GM19035 (cell line): Measurements from ENCODE around the gene ASIC4.

Experiments used
- ATAC-seq: cut with Tn5 transposase; IDR thresholded peaks from one replicate; pipeline ENCODE4 v1.9.1; 2021; ENCODE audit not compliant: unreplicated experiment

The ASIC4 gene

DNA sequence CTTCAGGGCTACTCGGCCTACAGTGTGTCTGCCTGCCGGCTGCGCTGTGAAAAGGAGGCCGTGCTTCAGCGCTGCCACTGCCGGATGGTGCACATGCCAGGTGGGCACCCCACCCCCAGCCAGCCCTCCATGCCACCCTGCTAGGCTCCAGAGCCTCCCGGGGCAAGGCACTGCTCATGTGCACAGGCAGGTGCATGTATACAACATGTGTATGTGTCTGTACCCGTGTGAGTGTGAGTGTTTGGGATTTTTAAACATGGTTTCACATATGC is 18.0 kb downstream of the ASIC4 start:
- ATAC-seq, result no peak

DNA sequence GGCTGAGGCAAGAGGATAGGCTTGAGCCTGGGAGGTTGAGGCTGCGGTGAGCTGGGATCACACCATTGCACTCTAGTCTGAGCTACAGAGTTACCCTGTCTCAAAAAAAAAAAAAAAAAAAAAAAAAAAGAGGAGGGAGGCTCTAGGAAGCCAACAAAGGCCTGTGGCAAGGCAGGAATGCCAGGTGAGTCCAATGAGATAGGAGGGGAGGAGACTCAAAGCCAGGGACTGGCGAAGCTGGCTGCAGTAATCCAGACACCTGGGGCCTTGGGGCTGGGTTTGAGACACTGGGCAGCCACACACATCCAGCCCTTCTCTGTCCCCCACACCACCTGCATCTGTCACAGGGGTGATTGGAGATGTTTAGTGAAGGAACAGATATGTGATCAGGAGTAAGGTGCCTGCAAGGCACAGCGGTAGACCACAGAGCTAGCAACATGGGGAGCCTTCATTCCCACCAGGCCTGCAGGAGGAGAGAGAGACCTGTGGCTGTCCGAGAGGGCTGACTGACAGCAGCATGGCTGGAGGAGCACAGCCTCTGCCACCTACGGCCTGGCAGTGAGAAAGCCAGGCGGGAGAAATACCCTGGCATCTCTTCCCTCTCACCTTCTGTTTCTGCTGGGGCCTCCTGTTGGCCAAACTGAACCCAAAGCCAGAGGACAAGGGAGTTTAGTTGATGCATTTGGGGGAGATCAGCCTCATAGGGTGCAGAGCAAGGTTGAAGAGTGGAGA is 19.8 kb downstream of the ASIC4 start:
- no peak for ATAC-seq

DNA sequence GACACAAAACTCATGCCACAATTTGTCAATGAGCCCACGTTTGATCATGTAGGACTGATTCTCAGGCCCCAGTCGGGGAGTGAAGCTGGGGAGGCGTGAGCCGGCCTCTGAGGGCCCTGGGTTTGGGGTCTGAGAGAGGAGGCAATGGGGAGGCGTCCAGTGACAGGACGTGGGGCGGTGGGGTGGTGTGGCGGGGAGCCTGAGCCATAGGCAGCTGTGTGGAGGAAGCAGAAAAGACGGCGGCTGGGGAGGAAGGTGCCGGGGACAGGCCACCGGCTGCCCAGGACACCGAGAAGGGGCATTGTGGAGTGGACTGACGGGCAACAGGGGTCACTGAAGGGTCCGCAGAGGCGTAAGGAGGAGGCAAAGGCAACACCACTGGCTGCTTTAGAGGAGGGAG is 22.1 kb downstream of the ASIC4 start:
- ATAC-seq, result no peak

DNA sequence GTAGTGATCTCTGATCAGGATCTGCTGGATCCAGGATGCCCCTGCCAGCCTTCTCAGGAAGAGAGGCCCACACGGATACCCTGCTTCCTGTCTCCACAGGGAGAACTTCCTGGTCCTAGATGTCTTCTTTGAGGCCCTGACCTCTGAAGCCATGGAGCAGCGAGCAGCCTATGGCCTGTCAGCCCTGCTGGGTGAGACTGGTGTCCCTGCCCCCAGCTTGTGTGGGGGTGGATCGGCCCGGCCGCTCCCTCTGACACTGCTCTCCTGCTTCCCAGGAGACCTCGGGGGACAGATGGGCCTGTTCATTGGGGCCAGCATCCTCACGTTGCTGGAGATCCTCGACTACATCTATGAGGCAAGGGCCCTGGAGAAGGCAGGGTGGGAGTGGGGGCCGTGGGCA is 22.7 kb downstream of the ASIC4 start:
- ATAC-seq, result no peak

DNA sequence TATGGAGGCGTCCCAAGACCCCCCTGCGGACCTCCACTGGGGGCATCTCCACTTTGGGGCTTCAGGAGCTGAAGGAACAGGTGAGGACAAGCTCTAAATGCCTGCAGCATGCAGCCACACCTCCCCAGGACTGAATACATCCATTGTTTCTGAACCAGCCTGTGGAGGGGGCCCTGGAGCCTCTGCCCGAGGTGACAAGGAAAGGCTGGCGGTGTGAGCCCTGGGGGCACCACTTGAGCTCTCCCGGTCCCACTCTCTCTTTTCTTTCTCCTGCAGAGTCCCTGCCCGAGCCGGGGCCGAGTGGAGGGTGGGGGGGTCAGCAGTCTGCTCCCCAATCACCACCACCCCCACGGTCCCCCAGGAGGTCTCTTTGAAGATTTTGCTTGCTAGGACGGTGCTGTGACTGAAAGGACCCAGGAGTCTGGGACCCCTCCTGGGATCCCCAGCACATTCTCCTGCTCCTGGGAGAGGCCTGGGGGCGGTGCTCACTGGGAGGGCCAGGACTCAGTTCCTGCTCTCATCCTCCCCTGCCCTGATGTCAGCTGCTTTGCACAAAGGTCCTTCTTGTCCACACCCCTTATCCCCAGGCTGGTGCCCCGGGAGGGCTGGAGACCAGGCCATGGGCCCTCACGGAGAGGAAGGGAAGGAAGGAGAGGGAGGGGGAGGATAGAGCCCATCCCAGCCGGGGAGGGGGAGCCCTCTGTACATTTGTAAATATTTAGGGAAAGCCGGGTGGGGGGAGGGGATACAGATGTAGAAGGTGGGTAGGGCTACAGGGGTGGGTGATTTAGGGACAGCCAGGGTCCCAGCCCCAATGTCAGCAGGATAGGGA is 23.6 kb downstream of the ASIC4 start:
- ATAC-seq, result no peak

DNA sequence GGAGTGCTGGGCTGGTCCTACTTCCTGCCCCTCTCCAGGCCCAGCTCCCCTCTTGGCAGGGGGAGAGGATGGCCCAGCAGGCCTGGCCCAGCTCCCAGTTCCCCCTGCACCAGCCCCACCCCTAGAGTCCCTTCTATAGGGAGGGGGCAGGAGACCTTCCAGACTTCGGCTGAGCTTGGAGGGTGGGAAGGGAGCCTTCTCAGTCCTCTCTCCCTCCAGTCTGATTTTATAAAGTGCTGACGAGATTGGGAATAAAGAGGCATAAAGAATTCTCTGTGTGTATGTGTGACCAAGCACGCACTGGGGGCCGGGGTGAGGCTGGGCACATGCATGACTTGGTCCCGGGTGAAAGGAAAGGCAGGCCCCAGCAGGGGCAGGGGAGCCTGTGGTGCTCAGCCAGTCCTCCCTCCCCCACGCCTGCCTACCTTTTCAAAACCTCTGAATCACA is 24.2 kb downstream of the ASIC4 start:
- ATAC-seq, result no peak

DNA sequence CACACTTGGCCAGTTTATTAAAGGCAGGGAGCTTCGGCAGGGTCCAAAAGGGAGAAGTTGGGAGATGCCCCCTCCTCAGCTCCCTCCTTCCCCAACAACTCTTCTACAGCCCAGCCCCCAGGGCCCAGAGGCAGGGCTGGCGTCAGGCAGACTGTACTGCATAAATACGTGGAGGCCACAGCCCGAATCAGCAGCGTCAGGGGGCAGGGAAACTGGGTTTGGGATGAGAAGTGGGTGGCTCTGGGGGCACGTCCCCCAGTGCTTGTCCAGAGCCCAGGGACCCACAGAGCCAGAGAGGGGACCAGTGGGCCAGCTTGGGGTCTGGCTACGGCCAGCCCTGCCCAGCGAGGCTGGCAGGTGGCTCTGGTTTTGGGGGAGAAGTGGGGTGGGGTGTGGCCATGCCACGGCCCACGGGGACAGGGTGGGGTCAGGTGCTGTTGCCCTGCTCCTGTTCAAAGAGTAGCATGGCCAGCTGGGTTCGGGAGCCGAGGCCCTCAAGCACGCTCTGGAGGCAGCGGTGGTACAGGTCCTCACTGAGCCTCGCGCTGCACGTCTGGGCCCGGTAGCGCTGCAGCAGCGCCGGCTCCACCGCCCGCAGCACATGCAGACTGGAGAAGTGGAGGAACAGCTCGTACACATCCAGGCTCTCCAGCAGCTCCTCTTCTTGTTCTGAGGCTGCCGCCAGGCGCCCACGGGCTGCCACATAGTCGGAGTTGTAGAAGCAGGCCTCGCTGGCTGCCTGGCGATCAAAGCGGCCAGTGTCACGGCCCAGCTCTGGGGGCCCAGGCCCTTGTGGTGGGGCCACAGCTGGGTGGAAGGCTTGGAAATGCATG is 24.9 kb downstream of the ASIC4 start:
- no peak for ATAC-seq

DNA sequence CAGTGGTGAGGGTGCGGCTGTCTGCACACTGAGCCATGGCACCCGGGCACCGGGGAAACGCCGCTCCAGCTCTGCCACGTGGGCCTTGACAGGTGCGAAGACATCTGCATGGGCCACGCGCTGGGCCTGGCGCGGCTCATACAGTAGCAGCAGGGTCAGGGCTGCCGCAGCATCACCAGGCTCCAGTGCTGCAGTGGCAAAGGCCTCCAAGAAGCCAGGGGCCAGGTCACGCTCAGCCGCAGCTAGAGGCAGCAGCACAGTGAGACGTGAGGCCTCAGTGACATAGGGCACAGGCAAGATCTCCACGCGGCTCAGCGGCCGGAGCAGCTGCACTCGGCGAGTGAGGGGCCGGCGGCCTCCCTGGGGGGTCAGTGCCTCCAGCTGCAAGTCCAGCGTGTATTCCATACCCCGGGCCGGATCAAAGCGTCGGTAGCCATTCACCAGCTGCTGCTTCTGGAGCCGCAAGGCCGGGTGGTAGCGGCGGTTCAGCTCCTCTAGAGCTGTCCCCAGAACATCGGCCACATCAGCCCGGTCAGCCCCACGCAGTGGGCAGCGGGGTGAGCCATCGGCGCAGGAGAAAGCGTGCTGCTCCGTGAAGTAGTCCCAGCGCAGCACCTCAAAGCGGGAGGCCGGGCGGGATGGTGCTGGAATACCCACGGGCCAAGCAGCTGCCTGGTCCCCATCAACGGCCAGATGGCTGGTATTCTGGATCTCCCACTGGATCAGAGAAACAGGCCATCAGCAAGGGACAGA is 25.8 kb downstream of the ASIC4 start:
- no peak for ATAC-seq

DNA sequence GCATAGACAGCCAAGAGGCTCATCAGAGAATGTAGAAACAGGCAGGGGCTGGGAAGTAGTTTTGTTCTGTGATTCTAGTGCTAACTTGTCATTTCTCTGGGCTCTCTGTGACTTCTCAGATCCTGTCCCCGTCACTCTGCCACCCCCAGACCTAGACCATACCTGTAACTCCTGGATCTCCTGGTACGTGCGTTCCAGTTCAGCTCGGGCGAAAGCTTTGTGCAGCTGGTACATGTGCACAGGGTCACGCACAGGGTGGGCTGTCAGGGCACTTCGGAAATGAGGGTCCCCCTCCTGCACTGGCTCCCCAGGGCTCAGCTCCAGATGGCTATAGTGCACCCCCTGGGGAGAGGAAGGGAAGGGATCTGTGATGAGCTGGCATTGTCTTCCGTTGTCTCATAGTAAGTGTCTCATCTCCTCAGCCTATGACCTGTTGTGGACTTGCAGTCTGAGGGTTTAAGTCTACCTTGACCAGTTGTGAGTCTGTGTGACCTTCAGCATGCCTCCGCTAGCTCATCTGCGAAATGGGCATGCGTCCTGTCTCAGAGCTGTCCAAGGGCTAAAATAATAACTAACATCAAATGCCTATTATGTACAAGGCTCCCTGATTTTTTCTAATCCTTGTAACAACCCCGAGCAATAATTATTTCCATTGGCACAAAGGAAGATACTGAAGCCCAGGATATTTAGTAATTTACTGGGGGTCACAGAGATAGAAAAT is 26.7 kb downstream of the ASIC4 start:
- ATAC-seq, result no peak

DNA sequence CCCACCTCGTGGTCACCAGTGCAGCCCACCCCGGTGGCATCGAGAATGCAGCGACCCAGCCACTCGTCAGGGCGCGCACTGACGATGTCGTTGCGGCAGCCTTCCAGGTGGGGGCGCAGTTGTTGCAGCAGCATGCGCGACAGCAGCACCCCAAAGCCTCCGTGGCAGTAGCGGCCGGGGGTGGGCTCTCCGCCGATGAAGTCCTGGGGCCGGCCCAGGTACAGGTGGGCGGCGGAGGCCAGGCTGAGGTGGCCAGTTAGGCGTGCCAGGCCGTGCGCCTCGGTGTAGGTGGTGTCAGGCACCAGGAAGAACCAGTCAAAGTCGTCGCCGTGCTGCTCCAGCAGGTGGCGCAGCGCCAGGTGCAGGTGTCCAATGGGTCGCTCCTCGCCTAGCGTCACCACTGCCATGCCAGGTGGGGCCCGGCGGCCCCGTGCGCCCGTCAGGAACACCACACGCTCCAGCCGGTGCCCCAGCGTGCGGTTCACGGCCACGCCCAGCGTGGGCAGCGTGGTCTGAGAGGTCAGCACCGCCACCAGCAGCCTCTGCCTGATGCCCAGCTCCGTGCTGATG is 27.4 kb downstream of the ASIC4 start:
- ATAC-seq, result peak; percentile 47

DNA sequence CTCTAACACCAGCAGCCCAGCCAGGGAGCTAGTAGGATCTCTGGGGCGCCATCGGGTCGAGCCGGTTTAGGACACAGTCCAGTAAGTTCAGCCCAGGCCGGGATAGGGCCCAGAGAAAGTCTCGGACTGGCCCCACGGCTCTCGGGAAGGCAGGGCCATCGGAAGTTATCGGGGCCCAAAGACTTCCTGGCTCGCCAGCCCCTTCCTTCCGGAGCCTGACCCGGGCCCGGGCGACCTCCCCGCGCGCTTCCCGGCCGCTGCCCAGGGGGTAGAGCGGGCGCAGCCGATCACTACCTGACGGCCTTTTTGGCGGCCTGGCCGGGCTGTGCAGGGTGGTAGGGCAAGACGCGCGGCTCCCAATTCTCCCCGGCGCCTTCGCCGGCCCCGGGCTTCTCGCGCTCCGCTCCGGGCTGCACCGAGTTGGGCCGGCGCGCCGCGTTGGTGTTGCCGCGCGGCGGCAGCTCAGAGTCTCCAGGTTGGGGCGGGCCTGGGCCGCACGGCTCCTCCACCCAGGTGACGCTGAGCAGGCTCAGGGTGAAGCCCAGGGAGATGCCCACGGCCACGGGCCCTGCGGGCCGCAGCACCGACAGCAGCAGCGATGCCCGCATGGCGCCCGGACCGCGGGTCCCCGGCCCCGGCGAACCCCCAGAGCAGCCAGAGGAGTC is 28.8 kb downstream of the ASIC4 start:
- ATAC-seq, result peak; percentile 40

DNA sequence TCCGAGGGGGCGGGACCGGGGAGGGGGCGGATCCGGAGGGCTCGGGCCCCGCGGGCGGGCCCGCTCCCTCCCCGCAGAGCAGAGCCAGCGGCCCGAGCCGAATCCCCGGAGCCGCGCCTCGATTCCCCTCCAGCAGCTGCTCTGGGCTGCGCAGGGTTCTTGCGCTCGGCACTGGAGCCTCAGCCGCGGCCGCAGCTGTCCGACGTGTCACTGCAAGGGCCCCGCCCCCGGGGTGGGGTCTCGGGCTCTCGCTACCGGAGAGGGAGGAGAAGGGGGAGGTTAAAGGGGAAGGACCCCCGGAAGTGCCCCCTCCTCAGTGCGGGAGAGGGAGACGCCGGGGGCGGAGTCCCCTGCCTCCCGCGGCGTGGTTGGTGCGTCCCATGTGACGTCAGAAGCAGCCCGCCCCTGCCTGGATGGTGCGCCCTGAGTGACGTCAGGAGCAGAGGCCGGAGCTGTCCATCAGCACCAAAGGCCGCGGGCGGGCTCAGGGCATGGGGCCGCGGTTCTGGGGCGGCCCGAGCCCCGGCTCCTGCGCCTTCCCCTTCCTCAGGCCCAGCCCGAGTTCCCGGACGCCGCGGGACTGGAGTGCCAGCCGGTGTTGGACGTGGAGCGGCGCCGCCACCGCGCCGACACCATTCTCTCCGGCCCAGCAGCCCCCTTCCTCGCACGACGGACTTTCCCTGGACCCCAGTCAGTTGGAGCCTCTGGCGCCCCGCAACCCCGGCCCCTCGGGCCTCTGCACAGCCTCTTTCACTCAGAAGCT is 29.5 kb downstream of the ASIC4 start, which contains the start of the genes CHPF and TMEM198:
CHPF (minus strand) TSS at position 214 of the 763 bp plus-strand sequence. CDS start 271 bp downstream, outside the sequence.
TMEM198 (plus strand) TSS at position 433 of the 763 bp plus-strand sequence. CDS start 700 bp downstream, outside the sequence.
- peak; percentile 72 for ATAC-seq

DNA sequence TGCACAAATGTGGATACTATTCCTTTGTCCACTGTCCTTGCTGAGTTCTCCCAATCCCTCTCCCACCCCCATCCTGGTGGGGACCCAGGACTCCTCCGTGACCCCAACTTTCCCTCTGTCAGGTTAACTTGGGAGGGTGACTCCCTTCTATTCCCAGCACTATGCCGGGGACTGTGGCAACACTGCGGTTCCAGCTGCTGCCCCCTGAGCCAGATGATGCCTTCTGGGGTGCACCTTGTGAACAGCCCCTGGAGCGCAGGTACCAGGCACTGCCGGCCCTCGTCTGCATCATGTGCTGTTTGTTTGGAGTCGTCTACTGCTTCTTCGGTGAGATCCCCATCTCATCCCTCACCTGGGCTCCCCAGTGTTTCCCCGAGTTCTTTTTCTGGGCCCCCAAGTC is 30.3 kb downstream of the ASIC4 start:
- ATAC-seq, result no peak

DNA sequence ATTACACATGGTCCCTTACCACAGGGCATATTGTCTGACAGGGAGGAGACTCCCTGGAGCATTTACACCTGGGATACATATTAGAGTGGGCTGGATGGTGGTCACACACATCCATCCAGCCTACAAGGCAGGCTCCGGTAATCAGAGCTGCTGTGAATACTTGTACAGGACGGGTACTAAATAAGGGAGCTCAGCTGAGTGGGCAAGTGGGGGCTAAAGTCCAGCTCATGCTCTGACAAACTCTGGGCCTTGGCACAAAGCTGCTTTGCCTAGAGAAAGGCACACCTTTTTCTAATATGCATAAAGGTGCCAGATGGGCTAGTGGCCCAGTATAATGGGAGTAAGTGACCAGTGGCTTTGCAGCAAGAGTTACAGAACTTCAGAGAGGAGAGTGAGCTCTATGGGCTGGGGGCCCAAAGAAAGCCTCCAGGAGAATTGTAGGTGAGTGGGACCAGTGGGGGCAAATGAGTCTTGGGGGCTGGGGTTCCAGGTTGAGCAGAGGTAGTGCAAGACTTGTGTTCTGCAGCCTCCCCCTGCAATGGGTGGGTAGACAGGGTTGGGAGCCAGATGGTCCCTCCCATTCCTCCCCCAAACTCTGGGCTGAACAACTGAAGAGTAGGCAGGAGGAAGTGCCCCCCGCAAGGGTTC is 31.1 kb downstream of the ASIC4 start:
- no peak for ATAC-seq

DNA sequence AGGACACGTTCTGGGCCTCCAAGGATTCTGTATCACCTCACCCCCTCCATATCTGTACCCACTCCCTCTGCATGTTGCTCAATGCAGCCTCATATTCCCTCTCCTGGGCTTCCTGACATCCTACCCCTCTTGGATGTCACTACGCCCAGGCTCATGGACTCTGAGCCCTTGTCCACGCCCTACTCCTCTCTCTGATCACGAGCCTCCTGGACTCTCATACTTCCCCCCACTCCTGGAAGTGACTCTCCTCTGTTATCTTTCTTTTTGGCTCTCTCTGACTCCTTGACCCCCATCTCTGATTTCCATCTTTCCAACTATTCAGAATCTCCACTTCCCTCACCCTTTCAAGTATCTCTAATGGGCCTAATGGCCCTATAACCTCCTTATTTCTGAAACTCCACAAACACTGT is 31.7 kb downstream of the ASIC4 start:
- no peak for ATAC-seq

DNA sequence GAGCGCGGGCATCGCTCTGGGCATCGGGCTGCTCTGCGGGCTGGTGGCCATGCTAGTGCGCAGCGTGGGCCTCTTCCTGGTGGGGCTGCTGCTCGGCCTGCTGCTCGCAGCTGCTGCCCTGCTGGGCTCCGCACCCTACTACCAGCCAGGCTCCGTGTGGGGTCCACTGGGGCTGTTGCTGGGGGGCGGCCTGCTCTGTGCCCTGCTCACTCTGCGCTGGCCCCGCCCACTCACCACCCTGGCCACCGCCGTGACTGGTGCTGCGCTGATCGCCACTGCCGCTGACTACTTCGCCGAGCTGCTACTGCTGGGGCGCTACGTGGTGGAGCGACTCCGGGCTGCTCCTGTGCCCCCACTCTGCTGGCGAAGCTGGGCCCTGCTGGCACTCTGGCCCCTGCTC is 33.3 kb downstream of the ASIC4 start:
- no peak for ATAC-seq

DNA sequence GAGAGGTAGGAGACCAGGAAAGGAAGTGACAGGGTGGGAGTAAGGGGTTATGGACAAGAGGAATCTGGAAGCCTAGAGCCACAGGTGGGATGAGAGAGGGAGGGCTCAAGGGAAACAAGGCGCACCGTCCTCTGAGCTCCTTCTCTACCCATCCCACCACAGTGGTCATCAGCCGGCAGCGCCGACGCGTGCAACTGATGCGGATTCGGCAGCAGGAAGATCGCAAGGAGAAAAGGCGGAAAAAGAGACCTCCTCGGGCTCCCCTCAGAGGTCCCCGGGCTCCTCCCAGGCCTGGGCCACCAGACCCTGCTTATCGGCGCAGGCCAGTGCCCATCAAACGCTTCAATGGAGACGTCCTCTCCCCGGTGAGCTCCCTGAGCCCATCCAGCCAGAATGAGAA is 34.7 kb downstream of the ASIC4 start:
- ATAC-seq, result no peak

DNA sequence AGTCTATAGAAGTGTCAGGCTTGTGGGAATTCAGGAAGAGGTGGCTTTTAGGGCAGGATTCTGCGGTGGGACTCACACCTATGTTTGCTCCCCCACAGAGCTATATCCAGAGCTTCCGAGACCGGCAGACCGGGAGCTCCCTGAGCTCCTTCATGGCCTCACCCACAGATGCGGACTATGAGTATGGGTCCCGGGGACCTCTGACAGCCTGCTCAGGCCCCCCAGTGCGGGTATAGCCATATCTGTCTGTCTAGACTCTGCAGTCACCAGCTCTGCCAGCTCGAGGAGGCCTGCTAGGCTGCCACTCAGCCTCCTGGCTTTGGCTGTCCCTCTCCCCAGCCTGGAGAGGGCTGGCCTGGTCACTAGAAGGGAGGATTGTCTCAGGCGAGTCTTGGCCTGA is 35.3 kb downstream of the ASIC4 start:
- no peak for ATAC-seq
